WTC11 (cell line): Measurements from ENCODE around the gene FBXO30. TPM values are rescaled to one million over a fixed set of nuclear protein-coding genes. Genes with fewer than 3 reads are reported as not detected.

Experiments
- ATAC-seq: fragments of 200-7000 bp; cut with Tn5 transposase; 2 replicates; pipeline ENCODE4 v1.10.0; 2021; ENCODE audit warnings: mild to moderate bottlenecking, moderate library complexity
- CTCF ChIA-PET: fragments of 300-600 bp; sonication (Branson Sonifier 250); formaldehyde crosslinking; loops from one replicate; lab custom pipeline; 2021; ENCODE audit warnings: antibody characterized with exemption; lab: Charles Lee
- POLR2A ChIA-PET: fragments of 350-600 bp; sonication (Branson Sonifier 250); formaldehyde crosslinking; loops from one replicate; lab custom pipeline; 2021; ENCODE audit warnings: antibody characterized with exemption; lab: Charles Lee
- DNase-seq: peaks from one replicate; pipeline ENCODE4 v3.0.0; 2021; ENCODE audit warnings: low spot score
- H3K27ac Mint-ChIP-seq: 2 replicates; pipeline ENCODE4 v1.8.0; 2021; ENCODE audit warnings: mixed read lengths
- H3K27me3 Mint-ChIP-seq: 2 replicates; pipeline ENCODE4 v1.8.0; 2021; ENCODE audit warnings: low read depth, mild to moderate bottlenecking, moderate library complexity, mixed read lengths
- H3K36me3 Mint-ChIP-seq: 2 replicates; pipeline ENCODE4 v1.8.0; 2021; ENCODE audit warnings: mixed read lengths
- H3K4me1 Mint-ChIP-seq: 2 replicates; pipeline ENCODE4 v1.8.0; 2022; ENCODE audit warnings: mixed read lengths
- H3K4me3 Mint-ChIP-seq: 2 replicates; pipeline ENCODE4 v1.8.0; 2021; ENCODE audit warnings: mild to moderate bottlenecking, moderate library complexity, mixed read lengths
- H3K9me3 Mint-ChIP-seq: 2 replicates; pipeline ENCODE4 v1.8.0; 2021; ENCODE audit warnings: mixed read lengths
- ARID4B ChIP-seq: sonication (generic); formaldehyde crosslinking; IDR thresholded peaks from 2 replicates; pipeline ENCODE4 v1.8.0; 2023; ENCODE audit warnings: missing genetic modification reagents, mild to moderate bottlenecking, borderline replicate concordance
- E2F1 ChIP-seq: sonication (generic); formaldehyde crosslinking; IDR thresholded peaks from 2 replicates; pipeline ENCODE4 v1.8.0; 2022; ENCODE audit warnings: mild to moderate bottlenecking, missing genetic modification reagents
- E2F4 ChIP-seq: sonication (generic); formaldehyde crosslinking; IDR thresholded peaks from 2 replicates; pipeline ENCODE4 v1.8.1; 2022; ENCODE audit warnings: low read depth, mild to moderate bottlenecking, moderate library complexity, missing genetic modification reagents, borderline replicate concordance
- FOXJ3 ChIP-seq: sonication (generic); formaldehyde crosslinking; IDR thresholded peaks from 2 replicates; pipeline ENCODE4 v1.9.0; 2021; ENCODE audit warnings: missing genetic modification reagents, mild to moderate bottlenecking, borderline replicate concordance
- GTF2I ChIP-seq: fragments of 250-450 bp; sonication (Bioruptor Pico); conservative IDR thresholded peaks from 2 replicates; pipeline ENCODE4 v1.4.0; 2021; ENCODE audit warnings: mild to moderate bottlenecking
- HMGXB4 ChIP-seq: sonication (generic); formaldehyde crosslinking; IDR thresholded peaks from 2 replicates; pipeline ENCODE4 v1.8.1; 2023; ENCODE audit warnings: mild to moderate bottlenecking, moderate library complexity, missing genetic modification reagents
- JUN ChIP-seq: sonication (generic); formaldehyde crosslinking; IDR thresholded peaks from 2 replicates; pipeline ENCODE4 v1.8.0; 2023; ENCODE audit warnings: mild to moderate bottlenecking, missing genetic modification reagents
- MAX ChIP-seq: sonication (generic); formaldehyde crosslinking; IDR thresholded peaks from 2 replicates; pipeline ENCODE4 v1.8.0; 2022; ENCODE audit warnings: mild to moderate bottlenecking, missing genetic modification reagents
- NR2C2 ChIP-seq: sonication (generic); formaldehyde crosslinking; IDR thresholded peaks from 2 replicates; pipeline ENCODE4 v1.8.0; 2022; ENCODE audit warnings: mild to moderate bottlenecking, missing genetic modification reagents
- PREB ChIP-seq: sonication (generic); formaldehyde crosslinking; IDR thresholded peaks from 2 replicates; pipeline ENCODE4 v1.8.1; 2022; ENCODE audit warnings: mild to moderate bottlenecking, missing genetic modification reagents, moderate library complexity, borderline replicate concordance
- RELA ChIP-seq: sonication (generic); formaldehyde crosslinking; IDR thresholded peaks from 2 replicates; pipeline ENCODE4 v1.8.1; 2022; ENCODE audit warnings: missing genetic modification reagents, mild to moderate bottlenecking, borderline replicate concordance
- SOX15 ChIP-seq: fragments of 250-450 bp; sonication (Bioruptor Pico); IDR thresholded peaks from 2 replicates; pipeline ENCODE4 v1.9.0; 2021; ENCODE audit warnings: mild to moderate bottlenecking
- SP1 ChIP-seq: sonication (generic); formaldehyde crosslinking; conservative IDR thresholded peaks from 2 replicates; pipeline ENCODE4 v1.8.1; 2022; ENCODE audit warnings: missing genetic modification reagents
- TCF7 ChIP-seq: sonication (generic); formaldehyde crosslinking; IDR thresholded peaks from 2 replicates; pipeline ENCODE4 v1.8.0; 2022; ENCODE audit warnings: mild to moderate bottlenecking, low read depth, missing genetic modification reagents, moderate library complexity
- TEAD1 ChIP-seq: sonication (generic); formaldehyde crosslinking; IDR thresholded peaks from 2 replicates; pipeline ENCODE4 v1.8.0; 2022; ENCODE audit warnings: mild to moderate bottlenecking, missing genetic modification reagents
- TEAD4 ChIP-seq: sonication (generic); formaldehyde crosslinking; IDR thresholded peaks from 2 replicates; pipeline ENCODE4 v1.8.0; 2022; ENCODE audit warnings: mild to moderate bottlenecking, missing genetic modification reagents
- ZBTB21 ChIP-seq: sonication (generic); formaldehyde crosslinking; IDR thresholded peaks from 2 replicates; pipeline ENCODE4 v1.8.1; 2023; ENCODE audit warnings: mild to moderate bottlenecking, missing genetic modification reagents, borderline replicate concordance
- ZBTB43 ChIP-seq: sonication (generic); formaldehyde crosslinking; IDR thresholded peaks from 2 replicates; pipeline ENCODE4 v1.8.1; 2023; ENCODE audit warnings: mild to moderate bottlenecking, missing genetic modification reagents
- ZNF121 ChIP-seq: sonication (generic); formaldehyde crosslinking; IDR thresholded peaks from 2 replicates; pipeline ENCODE4 v1.8.0; 2023; ENCODE audit warnings: missing genetic modification reagents
- ZNF232 ChIP-seq: sonication (generic); formaldehyde crosslinking; IDR thresholded peaks from 2 replicates; pipeline ENCODE4 v1.8.0; 2022; ENCODE audit warnings: mild to moderate bottlenecking, missing genetic modification reagents
- ZNF263 ChIP-seq: sonication (generic); formaldehyde crosslinking; IDR thresholded peaks from 2 replicates; pipeline ENCODE4 v1.8.1; 2022; ENCODE audit warnings: low read depth, mild to moderate bottlenecking, moderate library complexity, missing genetic modification reagents
- ZNF416 ChIP-seq: fragments of 250-450 bp; sonication (Bioruptor Pico); IDR thresholded peaks from 2 replicates; pipeline ENCODE4 v1.9.0; 2021; ENCODE audit warnings: mild to moderate bottlenecking, inconsistent platforms
- ZNF512 ChIP-seq: sonication (generic); formaldehyde crosslinking; IDR thresholded peaks from 2 replicates; pipeline ENCODE4 v1.8.1; 2022; ENCODE audit warnings: missing genetic modification reagents, borderline replicate concordance
- total RNA-seq: library from RNA; stranded (reverse); gene quantifications from 3 replicates; pipeline ENCODE4 v1.2.3, GENCODE V29; 2021

FBXO30 gene
- total RNA-seq, 1 experiment from 2014 or later: 11.8 TPM

GRCh38 chr6:145836170-145836569 is 21.6 kb upstream of the FBXO30 start (continued):
- TF ChIP-seq ZNF512 (CRISPR knock-in tag) (no peak), TCF7 (CRISPR knock-in tag) (no peak), SOX15 (CRISPR knock-in tag) (no peak)

GRCh38 chr6:145830612-145831011 is 16.0 kb upstream of the FBXO30 start:
- POLR2A ChIA-PET: no interaction called here
- Mint-ChIP-seq H3K36me3 (no peaks in the 10 kb centered on the region), H3K27me3 (no peaks in the 10 kb centered on the region), H3K27ac (no peak overlapping the region), H3K4me1 (peaks cover 8% of the 10 kb centered on the region; the same call in 1 of the 2 replicates), H3K9me3 (no peaks in the 10 kb centered on the region), H3K4me3 (no peak overlapping the region)
- ATAC-seq: no peak
- TF ChIP-seq ZBTB21 (CRISPR knock-in tag): no peak
- TF ChIP-seq RELA: no peak
- no peak for TF ChIP-seq E2F1
- no peak for TF ChIP-seq NR2C2 (CRISPR knock-in tag)
- TF ChIP-seq ZBTB43 (CRISPR knock-in tag): no peak
- no peak for TF ChIP-seq ZNF263 (CRISPR knock-in tag)
- TF ChIP-seq JUN (CRISPR knock-in tag): no peak
- no peak for TF ChIP-seq E2F4
- TF ChIP-seq GTF2I: no peak
- TF ChIP-seq SP1 (CRISPR knock-in tag): no peak
- no peak for TF ChIP-seq TEAD4 (CRISPR knock-in tag)
- TF ChIP-seq TEAD1 (CRISPR knock-in tag): no peak
- no peak for TF ChIP-seq HMGXB4
- TF ChIP-seq ZNF232: no peak
- TF ChIP-seq FOXJ3 (CRISPR knock-in tag): no peak
- no peak for TF ChIP-seq ZNF416
- no peak for TF ChIP-seq ARID4B (CRISPR knock-in tag)
- no peak for TF ChIP-seq MAX (CRISPR knock-in tag)
- TF ChIP-seq ZNF121 (CRISPR knock-in tag): no peak
- no peak for TF ChIP-seq PREB (CRISPR knock-in tag)
- CTCF ChIA-PET: no interaction called here
- no peak for DNase-seq
